ENCODE measurements around the gene SSH2. TPM values are rescaled to one million over a fixed set of nuclear protein-coding genes. Genes with fewer than 3 reads are reported as not detected.
"Not testable (repeated sequence)": the region's sequence is repeated elsewhere in the genome, so short reads cannot be mapped to it uniquely, and the experiment has no call there.

The SSH2 gene
- polyA plus RNA-seq, 4 donors: 14.9 to 20.9 (median 18.2) TPM

DNA sequence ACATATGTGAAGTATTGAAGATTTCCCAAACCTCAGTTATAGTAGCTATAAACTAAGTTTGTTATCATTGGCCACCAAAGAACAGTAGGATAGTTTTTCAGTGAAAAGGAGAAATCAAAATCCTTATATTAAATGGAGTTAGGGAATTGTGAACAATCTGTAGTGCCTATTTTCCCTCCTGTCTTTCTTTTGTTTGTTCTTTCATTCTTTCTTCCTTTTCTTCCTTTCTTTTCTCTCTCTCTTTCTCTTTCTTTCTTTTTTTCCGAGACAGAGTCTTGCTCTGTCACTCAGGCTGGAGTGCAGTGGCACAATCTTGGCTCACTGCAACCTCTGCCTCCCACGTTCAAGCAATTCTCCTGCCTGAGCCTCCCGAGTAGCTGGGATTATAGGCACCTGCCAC, 48.8 kb downstream of the SSH2 start:
- no peak for DNase-seq (ENCODE audit: low read depth in 4 of 4, low spot score in 2 of 4)

DNA sequence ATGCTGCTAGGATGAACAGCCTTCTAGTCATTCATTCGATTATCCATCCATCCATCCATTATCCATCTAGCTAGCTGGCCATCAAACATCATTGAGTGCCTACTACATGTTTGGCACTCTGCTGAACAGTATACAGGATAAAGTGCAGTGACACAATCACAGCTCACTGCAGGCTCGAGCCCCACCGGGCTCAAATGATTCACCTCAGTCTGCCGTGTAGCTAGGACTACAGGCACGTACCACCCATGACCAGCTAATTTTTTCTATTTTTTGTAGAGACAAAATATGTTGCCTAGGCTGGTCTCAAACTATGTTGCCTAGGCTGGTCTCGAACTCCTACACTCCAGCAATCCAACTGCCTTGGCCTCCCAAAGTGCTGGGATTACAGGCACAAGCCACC, 50.0 kb downstream of the SSH2 start:
- DNase-seq (ENCODE audit: low read depth in 4 of 4, low spot score in 2 of 4): no peak

DNA sequence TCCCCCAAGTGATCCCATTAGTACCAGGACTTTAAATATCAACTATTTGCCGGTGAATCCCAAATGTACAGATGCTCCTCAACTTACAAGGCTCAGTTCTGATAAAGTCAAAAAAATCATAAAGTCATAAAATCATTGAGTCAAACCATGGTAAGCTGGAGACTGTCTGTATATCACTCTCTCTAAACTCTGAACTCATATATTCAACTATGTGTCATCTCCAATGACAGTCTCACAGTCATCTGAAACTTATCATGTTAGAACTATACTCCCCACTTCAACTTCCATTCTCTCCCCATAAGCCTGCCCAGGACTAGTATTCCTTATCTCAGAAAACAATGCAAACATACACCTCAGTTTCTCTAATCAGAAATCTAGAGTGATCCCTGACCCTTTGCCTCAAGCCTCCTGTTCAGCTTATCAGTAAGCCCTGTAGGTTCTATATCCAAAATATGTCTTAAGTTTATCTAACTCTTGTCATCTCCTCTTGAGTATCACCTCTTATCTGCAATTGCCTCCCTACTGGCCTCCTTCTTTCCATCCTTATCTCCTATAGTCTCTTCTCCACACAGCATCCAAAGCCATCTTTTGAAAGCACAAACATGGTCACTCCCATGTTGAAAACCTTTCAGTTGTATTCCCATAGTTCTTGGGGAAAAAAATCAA, 55.0 kb downstream of the SSH2 start:
- DNase-seq (ENCODE audit: low read depth in 4 of 4, low spot score in 2 of 4): no peak

DNA sequence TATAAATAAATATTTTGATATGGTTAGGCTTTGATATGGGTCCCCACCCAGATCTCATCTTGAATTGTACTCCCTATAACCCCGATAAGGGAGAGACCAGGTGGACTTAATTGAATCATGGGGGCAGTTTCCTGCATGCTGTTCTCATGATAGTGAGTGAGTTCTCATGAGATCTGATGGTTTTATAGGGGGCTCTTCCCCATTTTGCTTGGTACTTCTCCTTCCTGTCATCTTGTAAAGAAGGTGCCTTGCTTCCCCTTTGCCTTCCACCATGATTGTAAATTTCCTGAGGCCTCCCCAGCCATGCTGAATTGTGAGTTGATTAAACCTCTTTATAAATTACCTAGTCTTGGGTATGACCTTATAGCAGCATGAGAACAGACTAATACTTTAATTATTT, 55.7 kb downstream of the SSH2 start:
- not testable (repeated sequence) for DNase-seq (ENCODE audit: low read depth in 4 of 4, low spot score in 2 of 4)

DNA sequence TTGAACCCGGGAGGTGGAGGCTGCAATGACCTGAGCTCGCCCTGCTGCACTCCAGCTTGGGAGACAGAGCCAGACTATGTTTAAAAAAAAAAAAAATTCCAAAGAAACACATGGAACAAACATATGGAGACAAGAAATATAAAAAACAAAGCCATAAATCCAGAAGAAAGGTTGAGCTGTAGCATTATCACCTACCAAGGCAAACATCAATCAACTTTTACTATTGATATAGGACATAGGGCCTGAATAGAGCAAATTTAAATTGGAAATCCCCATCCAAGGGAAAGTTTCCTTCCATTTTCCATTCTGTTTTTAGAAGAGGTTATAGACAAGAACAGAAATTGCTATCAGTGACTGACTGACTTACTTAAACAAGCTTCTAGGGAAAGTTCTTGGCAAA, 56.6 kb downstream of the SSH2 start:
- no peak for DNase-seq (ENCODE audit: low read depth in 4 of 4, low spot score in 2 of 4)

DNA sequence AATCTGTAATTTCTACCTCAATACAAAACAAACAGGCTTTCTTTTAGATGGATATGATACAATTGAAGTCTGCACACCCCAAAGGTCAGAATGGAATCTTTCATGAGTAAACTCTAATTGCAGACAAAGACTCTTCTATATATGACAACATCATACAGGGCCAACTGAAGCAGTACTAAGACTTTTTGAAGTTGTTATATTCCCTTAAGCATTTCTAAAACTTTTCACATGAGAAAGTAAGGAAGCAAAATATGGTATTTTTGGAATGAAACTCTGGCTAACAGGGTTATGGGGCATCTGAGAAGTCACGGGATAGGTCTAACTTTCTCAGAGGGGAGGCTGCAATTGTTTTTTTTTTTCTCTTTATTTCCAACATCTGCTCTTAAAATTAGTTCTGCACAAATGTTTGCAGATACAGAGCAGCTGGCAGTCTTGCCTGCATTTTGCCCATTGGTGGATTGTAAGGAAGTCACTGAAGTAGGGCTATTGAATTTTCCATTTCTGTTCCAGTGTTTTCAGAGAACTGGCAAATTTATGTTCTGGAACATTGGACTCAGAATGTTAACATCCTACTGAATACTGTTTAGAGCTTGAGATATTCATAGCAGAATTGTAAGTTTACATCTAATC, 59.1 kb downstream of the SSH2 start:
- DNase-seq (ENCODE audit: low read depth in 4 of 4, low spot score in 2 of 4): no peak

DNA sequence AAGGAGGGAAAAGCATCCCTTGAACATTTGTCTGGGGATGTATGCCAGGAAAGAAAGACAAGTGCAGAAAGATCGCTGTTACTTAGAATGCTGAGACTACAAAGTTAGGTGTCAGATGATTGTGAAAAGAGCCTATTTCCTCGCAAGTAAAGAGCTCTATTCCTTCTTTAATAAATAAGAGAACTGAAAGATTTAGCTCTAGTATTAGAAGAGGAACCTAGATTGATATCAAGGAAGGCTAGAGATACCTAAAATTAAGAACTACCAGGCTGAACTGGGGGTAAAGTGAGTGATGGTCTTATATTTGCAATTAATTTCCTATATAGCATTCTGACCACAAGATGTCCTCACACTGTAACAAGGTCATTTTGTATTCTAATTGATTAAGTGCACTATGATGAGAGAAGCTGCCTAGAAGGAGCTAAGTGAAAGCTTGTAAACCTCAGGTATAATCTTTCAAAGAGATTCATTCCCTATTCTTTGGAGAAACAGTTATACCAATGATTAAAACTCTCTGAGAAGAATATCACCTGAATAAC, 62.3 kb downstream of the SSH2 start:
- no peak for DNase-seq (ENCODE audit: low read depth in 4 of 4, low spot score in 2 of 4)

DNA sequence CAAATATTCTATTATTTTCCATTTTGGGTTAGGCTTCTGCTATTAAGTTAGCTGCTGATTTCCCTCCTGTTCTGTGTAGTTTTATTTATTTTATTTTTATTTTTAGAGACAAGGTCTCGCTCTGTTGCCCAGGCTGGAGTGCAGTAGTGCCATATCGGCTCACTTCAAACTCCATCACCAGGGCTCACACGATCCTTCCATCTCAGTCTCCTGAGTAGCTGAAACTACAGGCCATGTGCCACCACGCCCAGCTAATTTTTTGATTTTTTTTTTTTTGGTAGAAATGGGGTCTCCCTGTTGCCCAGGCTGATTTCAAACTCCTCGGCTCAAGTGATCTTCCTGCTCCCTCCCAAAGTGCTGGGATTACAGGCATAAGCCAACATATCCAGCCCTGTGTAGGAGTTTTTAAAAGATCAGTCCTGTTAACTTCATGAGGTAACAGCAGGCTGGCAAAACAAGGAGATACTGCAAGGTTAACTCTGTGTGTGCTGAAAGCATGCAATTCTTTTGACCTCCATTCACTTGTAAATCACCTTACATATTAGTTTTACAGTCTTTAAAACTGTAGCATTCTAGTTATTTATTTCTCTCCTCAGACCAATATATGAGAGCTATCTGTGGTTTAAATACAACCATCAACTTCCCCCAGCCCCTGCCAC, 63.2 kb downstream of the SSH2 start:
- DNase-seq (ENCODE audit: low read depth in 4 of 4, low spot score in 2 of 4): no peak

DNA sequence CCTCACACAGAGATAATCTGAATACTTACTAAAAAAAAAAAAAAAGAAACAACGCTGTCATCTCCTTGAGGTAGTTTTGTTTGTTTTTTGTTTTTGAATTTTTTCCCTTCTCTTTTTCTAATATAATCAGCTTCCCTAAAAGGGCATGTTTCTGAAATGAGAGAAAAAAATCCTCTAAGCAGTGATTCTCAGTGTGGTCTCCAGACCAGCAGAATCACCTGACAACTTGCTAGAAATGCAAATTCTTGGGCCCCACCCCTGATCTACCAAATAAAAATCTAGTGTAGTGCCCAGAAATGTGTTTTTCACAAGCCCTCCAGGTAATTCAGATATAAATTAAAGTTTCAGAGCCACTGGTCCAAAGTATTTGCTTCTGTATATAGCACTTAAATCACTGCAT, 65.4 kb downstream of the SSH2 start:
- DNase-seq (ENCODE audit: low read depth in 4 of 4, low spot score in 2 of 4): no peak

DNA sequence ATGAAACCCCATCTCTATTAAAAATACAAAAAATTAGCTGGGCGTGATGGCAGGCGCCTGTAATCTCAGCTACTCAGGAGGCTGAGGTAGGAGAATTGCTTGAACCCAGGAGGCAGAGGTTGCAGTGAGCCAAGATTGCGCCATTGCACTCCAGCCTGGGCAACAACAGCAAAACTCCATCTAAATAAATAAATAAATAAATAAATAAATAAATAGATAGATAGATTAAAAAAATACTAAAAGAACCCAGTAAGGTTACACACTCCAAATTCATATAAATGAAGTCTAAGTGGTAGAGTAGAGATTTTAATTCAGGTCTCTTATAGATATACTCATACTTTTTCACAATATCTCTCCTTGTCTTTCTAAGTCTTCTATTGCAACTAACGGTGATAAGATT, 65.9 kb downstream of the SSH2 start:
- not testable (repeated sequence) for DNase-seq (ENCODE audit: low read depth in 4 of 4, low spot score in 2 of 4)

DNA sequence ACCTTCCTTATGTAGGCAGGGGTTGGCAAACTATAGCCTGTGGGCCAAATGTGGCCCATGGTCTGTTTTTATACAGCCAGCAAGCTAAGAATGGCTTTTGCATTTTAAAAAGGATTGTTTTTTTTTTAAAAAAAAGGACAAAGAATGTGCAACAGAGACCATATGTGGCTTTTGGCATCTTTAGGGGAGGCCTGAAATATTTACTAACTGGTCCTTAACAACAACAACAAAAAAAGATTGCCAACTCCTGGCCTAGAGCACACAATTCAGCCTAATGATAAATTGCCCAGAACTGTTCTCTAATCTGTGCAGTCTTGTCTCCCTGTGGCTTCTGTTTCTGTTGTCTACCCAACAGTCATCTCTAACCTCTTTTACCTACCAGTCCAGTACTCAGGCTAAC, 67.1 kb downstream of the SSH2 start:
- no peak for DNase-seq (ENCODE audit: low read depth in 4 of 4, low spot score in 2 of 4)

DNA sequence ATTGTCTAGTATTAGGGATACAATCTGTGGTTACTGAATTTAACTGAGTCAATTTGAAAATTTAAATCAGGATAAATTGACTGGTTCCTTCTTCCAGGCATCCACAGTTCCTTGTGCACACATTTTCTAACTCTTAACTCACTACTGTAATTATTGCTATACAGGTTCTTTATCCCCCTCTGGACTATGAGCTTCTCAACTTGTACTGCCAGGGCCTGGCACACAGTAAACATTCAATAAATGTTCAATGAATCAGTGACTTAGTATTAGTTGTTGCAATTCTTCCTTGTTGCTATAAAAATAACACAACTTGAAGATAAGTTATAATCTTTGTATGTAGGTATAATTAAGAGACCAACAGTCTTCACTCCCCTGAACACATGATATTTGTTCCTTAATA, 67.9 kb downstream of the SSH2 start:
- no peak for DNase-seq (ENCODE audit: low read depth in 4 of 4, low spot score in 2 of 4)

DNA sequence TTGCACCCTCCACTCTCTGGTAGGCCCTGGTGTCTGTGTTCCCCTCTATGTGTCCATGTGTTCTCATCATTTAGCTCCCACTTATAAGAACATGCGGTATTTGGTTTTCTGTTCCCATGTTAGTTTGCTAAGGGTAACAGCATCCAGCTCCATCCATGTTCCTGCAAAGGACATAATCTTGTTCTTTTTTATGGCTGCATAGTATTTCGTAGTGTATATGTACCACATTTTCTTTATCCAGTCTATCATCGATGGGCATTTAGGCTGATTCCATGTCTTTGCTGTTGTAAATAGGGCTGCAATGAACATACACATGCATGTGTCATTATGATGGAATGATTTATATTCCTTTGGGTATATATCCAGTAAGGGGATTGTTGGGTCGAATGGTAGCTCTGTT, 70.6 kb downstream of the SSH2 start:
- not testable (repeated sequence) for DNase-seq (ENCODE audit: low read depth in 4 of 4, low spot score in 2 of 4)

DNA sequence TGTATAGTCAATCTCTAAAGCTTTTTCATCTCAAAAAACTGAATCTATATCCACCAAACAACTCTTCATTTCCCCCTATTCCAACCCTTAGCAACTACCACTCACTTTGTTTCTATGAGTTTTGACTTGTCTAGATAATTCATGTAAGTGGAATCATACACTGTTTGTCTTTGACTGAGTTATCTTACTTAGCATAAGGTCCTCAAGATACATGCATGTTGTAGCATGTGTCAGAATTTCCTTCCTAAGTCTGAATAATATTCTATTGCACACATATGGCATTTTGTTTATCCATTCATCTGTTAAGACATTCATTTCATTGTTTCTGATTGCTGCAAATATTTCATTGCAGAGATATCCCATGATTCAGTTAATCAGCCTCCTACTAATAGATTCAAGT, 72.2 kb downstream of the SSH2 start:
- no peak for DNase-seq (ENCODE audit: low read depth in 4 of 4, low spot score in 2 of 4)

DNA sequence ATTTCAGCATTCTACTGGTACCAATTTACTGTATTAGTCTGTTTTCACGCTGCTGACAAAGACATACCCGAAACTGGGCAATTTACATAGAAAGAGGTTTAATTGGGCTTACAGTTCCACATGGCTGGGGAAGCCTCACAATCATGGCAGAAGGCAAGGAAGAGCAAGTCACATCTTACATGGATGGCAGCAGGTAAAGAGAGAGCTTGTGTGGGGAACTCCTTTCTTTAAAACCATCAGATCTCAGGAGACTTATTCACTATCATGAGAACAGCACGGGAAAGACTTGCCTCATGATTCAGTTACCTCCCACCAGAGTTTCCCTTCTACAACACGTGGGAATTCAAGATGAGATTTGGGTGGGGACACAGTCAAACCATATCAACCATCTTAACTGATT, 72.9 kb downstream of the SSH2 start:
- DNase-seq (ENCODE audit: low read depth in 4 of 4, low spot score in 2 of 4): not testable (repeated sequence)

DNA sequence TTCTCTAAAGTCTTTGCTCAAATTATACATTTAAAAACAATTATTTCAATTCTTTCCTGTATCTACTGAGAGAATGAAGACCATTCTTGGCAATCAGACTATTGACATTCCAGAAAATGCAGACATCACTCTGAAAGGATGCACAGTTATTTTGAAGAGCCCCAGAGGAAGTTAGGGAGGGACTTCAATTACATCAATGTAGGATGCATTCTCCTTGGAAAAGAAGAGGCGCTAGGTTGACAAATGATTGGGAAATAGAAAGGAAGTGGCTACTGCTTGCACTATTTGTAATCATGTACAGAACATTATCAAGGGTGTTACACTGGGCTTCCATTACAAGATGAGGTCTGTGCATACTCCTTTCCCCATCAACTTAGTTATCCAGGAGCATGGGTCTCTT, 74.3 kb downstream of the SSH2 start:
- no peak for DNase-seq (ENCODE audit: low read depth in 4 of 4, low spot score in 2 of 4)

DNA sequence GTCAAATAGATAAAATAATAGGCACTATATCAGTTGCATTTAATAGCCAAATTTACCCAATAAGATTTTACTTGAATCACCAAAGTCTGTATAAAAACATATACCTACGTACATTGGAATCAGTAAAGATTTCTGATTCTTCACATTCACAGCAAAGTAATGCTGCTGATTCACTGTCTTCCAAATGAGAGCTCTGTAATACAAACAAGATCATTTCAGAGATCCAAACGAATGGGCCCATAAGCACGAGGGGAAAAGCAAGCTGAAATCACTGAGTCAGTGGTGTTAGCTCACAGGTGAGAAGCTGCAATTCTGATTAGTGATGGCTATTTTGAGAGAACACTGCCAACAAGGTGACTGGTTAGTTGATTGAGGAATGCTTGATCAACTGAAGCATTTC, 81.3 kb downstream of the SSH2 start:
- DNase-seq (ENCODE audit: low read depth in 4 of 4, low spot score in 2 of 4): no peak

DNA sequence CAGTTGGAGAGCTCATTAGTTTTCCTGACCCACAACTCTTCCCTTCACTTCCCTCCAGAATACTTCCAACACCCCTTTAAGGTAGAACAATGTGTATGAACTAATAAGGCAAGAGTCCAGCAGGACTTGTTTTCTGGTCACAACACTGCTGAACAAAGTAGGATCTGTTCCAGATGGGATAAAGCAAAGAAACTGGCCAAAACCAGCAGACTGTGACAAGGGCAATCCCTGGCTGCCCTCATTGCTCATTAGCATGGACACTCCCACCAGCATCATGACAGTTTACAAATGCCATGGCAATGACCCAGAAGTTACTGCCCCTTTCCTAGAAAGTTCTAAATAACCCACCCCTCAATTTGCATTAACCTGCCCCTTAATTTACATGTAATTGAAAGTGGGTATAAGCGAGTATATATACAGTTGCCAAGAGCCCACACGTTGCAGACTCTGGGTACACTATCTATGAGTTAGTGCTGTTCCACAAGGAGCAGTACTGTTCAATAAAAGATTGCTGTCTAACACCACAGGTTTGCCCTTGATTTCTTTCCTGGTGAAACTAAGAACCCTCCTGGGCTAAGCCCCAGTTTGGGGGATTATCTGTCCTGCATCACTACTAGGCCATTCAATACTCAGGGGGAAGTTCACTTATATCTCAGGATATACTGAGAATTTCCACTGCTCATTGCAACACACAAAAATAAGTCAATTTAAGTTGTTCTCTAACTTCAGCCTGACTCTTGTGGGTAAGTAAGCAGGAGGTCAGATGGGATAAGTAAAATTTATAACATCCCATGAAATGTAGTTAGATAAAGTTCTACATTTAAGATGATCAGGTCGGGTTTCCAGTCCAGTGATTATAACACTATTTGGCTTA, 82.3 kb downstream of the SSH2 start:
- no peak for DNase-seq (ENCODE audit: low read depth in 4 of 4, low spot score in 2 of 4)

DNA sequence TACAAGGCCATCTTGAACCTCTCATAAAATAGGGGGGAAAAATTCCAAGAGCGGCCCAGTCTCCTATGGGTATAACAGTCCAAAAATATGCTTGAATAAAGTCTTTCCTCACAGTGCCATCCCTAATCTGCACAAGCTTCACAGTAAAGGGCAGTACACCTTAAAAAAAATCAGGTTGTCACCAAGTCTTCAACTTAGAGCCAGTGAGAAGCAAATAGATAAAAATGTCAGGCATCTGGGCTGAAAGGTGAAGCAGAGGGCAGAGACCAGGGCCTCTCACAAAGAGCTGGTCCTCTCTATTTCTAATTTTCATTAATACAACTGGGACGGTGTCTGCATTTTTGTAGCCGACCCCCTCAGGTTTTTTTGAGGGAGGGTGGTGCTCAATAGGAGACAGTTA, 82.9 kb downstream of the SSH2 start:
- no peak for DNase-seq (ENCODE audit: low read depth in 4 of 4, low spot score in 2 of 4)

DNA sequence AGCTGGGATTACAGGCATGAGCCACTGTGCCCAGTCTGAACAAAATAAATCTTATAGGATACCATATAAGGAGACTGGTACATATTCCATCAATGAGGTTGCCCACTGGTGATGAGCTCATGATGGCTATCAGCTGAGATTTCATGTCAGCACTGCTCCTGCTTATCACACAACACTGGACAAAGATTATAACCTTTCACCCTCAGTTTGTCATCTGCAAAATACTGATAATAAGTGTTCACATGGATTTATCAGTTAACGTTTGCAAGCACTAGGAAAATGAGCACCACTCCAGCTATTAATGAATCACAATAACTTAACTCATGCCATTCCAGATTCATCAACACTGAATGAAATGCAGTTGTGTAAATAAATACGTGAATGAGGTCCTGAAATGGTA, 83.7 kb downstream of the SSH2 start:
- DNase-seq (ENCODE audit: low read depth in 4 of 4, low spot score in 2 of 4): no peak

All from left renal cortex interstitium (tissue), 4 donors.